Progenitor cell of endocrine pancreas (in vitro differentiated cells): ENCODE measurements around the gene PXMP4. TPM values are rescaled to one million over a fixed set of nuclear protein-coding genes. Genes with fewer than 3 reads are reported as not detected.

Source experiments
- DNase-seq: peaks from one replicate; pipeline ENCODE4 v3.0.0; 2021; ENCODE audit warnings: low spot score; ENCODE audit not compliant: unreplicated experiment
- H3K27ac Mint-ChIP-seq: 2 replicates; pipeline ENCODE4 v1.8.0; 2021; ENCODE audit warnings: mild to moderate bottlenecking, moderate library complexity, mixed read lengths
- H3K27me3 Mint-ChIP-seq: 2 replicates; pipeline ENCODE4 v1.8.0; 2021; ENCODE audit warnings: mixed read lengths
- H3K36me3 Mint-ChIP-seq: 2 replicates; pipeline ENCODE4 v1.8.0; 2022; ENCODE audit warnings: mixed read lengths; ENCODE audit not compliant: insufficient read depth
- H3K4me1 Mint-ChIP-seq: 2 replicates; pipeline ENCODE4 v1.8.0; 2021; ENCODE audit warnings: low read depth, mixed read lengths
- H3K4me3 Mint-ChIP-seq: 2 replicates; pipeline ENCODE4 v1.8.0; 2021; ENCODE audit warnings: low read depth, mild to moderate bottlenecking, moderate library complexity, mixed read lengths
- H3K9me3 Mint-ChIP-seq: 2 replicates; pipeline ENCODE4 v1.8.0; 2021; ENCODE audit warnings: low read depth, mixed read lengths
- total RNA-seq: library from RNA; stranded (reverse); gene quantifications from 2 replicates; pipeline ENCODE4 v1.2.1, GENCODE V29; 2021
- TF ChIP-seq, protein P1 (sequence below): fragments of 200-600 bp; sonication (generic); IDR thresholded peaks from one replicate; pipeline ENCODE4 v1.5.0; 2021; ENCODE audit warnings: antibody characterized with exemption, mild to moderate bottlenecking; ENCODE audit not compliant: unreplicated experiment

PXMP4 gene
- total RNA-seq, 1 donor from 2014 or later = 5.0 TPM

- Mint-ChIP-seq H3K27me3 (no peaks in the 10 kb centered on the region), H3K4me3 (no peak overlapping the region), H3K4me1 (peaks cover 8% of the 10 kb centered on the region), H3K9me3 (no peaks in the 10 kb centered on the region), H3K36me3 (peaks cover 3% of the 10 kb centered on the region), H3K27ac (peak overlapping the region; percentile 91)
- no peak for DNase-seq
- TF ChIP-seq, protein P1, sequence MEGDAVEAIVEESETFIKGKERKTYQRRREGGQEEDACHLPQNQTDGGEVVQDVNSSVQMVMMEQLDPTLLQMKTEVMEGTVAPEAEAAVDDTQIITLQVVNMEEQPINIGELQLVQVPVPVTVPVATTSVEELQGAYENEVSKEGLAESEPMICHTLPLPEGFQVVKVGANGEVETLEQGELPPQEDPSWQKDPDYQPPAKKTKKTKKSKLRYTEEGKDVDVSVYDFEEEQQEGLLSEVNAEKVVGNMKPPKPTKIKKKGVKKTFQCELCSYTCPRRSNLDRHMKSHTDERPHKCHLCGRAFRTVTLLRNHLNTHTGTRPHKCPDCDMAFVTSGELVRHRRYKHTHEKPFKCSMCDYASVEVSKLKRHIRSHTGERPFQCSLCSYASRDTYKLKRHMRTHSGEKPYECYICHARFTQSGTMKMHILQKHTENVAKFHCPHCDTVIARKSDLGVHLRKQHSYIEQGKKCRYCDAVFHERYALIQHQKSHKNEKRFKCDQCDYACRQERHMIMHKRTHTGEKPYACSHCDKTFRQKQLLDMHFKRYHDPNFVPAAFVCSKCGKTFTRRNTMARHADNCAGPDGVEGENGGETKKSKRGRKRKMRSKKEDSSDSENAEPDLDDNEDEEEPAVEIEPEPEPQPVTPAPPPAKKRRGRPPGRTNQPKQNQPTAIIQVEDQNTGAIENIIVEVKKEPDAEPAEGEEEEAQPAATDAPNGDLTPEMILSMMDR = peak; percentile 6
Observed at GRCh38 chr20:33693741-33694638, 26.1 kb downstream of the PXMP4 start.

- Mint-ChIP-seq H3K27ac (no peak overlapping the region), H3K9me3 (no peaks in the 10 kb centered on the region), H3K4me1 (peaks cover 13% of the 10 kb centered on the region), H3K27me3 (no peaks in the 10 kb centered on the region), H3K4me3 (no peak overlapping the region), H3K36me3 (peaks cover 3% of the 10 kb centered on the region)
- DNase-seq = no peak
- TF ChIP-seq, protein P1 = no peak
Observed at GRCh38 chr20:33693289-33693688, 26.8 kb downstream of the PXMP4 start.

GRCh38 chr20:33689973-33690372 is 30.1 kb downstream of the PXMP4 start:
- H3K27me3 Mint-ChIP-seq = no peaks in the 10 kb centered on the region
- peaks cover 20% of the 10 kb centered on the region for H3K4me1 Mint-ChIP-seq
- no peaks in the 10 kb centered on the region for H3K9me3 Mint-ChIP-seq
- H3K4me3 Mint-ChIP-seq = no peak overlapping the region
- TF ChIP-seq, protein P1 = no peak
- no peak overlapping the region for H3K27ac Mint-ChIP-seq
- no peaks in the 10 kb centered on the region for H3K36me3 Mint-ChIP-seq
- no peak for DNase-seq

GRCh38 chr20:33689493-33689892 is 30.6 kb downstream of the PXMP4 start:
- TF ChIP-seq, protein P1 = no peak
- Mint-ChIP-seq H3K36me3 (peaks cover 2% of the 10 kb centered on the region), H3K27ac (no peak overlapping the region), H3K4me1 (peaks cover 22% of the 10 kb centered on the region), H3K27me3 (no peaks in the 10 kb centered on the region), H3K9me3 (no peaks in the 10 kb centered on the region), H3K4me3 (no peak overlapping the region)
- no peak for DNase-seq

- Mint-ChIP-seq H3K4me1 (peaks cover 17% of the 10 kb centered on the region), H3K27ac (peak overlapping the region; percentile 31), H3K4me3 (no peak overlapping the region), H3K36me3 (peaks cover 2% of the 10 kb centered on the region), H3K27me3 (no peaks in the 10 kb centered on the region), H3K9me3 (no peaks in the 10 kb centered on the region)
- no peak for DNase-seq
- TF ChIP-seq, protein P1 = no peak
Observed at GRCh38 chr20:33688938-33689424, 31.1 kb downstream of the PXMP4 start.
